ENCODE results near the gene LUM.
"Not testable (repeated sequence)": the region's sequence is repeated elsewhere in the genome, so short reads cannot be mapped to it uniquely, and the experiment has no call there.

LUM gene

DNA sequence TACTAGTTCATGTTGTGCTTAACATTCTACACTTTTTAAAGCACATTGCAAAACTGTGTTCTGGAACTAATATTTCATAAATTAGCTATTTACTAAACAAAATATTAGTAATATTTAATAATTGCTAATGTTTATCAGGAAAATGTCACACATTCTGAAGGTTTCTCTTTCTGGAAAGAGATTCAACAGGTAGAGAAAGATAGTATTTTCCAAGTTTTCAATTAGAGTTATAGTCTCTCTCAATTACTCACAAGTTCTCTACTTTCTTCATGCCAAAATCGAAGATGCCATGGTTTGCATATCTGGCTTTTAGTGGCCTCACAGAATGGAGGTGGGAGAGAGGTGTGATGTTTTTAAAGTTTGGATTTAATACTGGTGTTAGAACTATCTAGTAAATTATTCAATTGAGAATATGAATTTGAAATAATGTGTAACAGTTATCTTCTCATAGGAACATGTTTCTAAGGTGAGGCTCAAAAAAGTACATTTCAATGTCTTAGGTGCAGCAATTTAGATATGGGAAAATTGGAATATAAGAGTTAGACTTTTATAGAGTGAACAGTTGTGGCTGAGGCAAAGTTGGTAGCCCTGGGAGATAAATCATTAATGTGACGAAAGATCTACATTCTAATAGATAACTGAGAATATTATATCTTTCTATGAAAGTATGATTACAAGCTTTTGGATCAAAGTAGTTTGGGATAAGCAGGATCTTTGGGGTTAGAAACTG lies 1.5 kb downstream of the LUM start:
- DNase-seq (ENCODE audit: low read depth), result no peak

DNA sequence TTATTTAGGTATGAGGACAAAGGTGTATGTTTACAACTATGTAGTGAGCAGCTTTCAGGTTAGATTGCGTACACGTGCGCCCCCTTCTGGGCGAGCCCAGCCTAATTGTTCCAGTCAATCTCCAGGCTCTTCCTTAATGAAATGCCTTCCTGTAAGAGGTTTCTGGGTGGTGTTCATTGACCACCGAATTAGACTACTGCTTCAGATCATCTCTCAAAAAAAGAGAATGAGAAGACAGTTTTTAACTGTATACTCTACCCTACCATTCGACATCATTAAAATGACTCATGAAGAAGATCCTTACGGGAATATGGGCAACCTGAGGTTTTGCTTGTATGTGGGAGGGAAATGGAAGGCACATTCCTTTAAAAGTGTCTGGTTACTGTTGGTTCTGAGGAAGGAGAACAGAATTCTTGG lies 2.1 kb downstream of the LUM start:
- peak; percentile 38 for DNase-seq (ENCODE audit: low read depth)

DNA sequence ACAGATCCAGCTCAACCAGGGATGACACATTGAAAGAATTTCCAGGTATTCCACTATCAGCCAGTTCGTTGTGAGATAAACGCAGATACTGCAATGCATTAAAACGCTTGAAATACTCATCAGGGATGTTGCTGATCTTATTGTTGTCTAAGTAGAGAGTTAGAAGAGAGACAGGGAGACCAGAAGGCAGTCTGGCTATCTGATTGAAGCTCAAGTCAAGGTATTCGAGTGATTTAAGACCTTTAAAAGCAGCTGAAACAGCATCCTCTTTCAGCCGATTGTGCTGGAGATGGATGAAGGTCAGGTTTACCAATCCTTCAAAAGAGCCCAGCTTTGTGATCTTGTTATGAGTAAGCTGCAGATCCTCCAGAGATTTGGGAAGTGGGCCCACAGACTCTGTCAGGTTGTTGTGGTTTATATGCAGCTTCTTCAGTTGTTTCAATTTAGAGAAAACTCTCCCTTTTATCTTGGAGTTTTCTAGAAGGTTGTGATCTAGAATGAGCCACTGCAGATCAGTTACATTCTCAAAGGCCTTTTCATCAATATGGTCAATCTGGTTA lies 3.0 kb downstream of the LUM start:
- DNase-seq (ENCODE audit: low read depth), result no peak

DNA sequence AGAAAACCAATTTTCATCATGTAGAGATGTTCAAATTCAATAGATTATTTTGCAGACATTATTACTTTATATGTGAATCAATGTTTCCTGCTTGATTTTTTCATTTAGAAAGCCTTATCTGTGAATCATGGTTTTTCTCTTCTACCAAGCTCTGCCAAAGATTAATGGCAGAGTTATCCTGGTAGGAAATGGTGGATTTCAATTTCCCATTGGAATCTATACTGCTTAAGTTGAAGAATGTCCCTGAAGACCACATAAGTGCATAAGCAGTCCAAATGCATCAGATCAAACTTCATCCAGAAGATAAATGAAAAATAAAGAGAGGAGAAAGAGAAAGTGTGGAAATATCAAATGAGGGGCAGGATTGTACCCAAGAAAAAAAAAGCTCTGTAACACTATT lies 5.0 kb downstream of the LUM start:
- no peak for DNase-seq (ENCODE audit: low read depth)

DNA sequence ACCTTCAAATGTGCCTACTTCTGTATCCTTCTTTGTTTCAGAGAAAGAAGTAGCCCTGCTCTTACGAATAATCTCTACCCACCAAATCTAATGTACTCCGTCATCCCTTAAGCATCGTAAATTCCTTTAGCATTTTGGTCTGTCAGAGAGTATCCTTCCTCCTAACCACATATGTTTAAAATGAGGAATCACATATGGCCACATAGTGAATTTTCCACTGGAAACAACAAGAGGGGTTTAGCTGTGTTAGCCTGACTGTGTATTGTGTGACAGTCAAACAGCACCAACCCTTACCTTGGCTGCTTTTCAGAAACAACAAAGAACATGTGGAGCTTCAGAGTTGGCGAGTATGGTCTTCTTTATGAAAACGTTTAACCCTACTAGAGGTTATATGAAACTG lies 5.5 kb downstream of the LUM start:
- no peak for DNase-seq (ENCODE audit: low read depth)

DNA sequence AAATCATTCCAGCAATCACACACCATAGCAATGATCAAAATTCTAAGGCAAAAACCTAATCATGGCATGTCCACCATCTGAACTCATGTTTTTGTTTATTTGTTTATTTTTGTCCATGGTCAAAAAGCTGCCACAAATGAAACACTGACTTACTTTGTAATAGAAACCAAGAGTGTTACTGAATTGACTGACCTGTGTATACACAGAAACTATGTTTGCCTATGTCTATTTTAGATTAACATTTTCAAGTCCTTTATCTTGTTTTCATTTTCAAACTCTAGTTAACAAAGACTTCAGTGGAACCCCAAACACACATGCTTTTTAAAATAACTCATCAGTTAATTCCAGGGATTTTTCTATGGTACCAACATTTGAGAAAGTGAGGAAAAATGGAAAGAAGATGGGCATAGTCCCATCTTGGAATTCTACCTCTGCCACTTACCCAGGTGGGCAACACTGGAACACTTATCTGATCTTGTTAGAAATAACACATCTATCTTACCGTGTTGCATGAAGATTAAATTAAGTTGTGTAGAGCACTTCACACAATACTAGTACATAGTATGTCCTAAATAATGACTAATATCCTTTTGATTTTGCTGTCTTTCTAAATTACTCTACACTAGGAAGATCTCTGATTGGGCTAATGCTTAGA lies 6.4 kb downstream of the LUM start:
- DNase-seq (ENCODE audit: low read depth), result no peak

DNA sequence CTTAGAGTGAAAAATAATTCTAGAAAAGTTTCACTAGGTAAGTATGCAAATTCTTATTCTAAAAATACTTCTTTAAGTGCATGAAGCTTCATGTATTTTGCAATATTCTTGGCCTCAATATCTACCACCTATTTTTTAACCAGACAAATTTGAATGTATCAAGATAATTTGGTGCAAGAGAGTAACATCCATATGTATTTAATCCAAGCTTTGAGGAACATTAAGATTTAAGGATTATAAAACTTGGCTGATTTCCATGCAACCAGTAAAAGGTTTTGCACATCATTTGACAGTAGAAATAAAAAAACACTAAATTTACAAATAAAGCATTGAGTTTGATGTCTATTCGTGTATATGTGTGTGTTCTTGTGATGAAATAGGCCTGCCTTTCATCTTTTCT lies 7.7 kb downstream of the LUM start:
- no peak for DNase-seq (ENCODE audit: low read depth)

DNA sequence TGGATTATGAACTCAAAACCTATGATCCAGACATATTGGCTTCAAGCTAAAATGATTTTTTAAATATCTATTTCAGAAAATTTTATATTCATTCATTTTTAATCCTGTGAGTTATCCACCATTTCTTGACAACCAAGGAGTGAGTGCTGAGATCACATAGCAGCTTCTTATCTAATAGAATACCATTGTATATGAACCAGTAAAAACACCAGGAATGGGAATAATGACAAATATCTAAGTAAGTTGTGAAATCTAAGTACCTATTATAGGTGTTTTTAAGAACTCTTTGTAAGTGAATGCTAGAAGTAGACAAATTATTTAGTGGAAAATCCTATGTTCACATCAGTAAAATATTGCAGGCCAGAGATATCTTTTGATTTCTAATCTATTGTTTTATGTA lies 8.2 kb downstream of the LUM start:
- DNase-seq (ENCODE audit: low read depth), result no peak

DNA sequence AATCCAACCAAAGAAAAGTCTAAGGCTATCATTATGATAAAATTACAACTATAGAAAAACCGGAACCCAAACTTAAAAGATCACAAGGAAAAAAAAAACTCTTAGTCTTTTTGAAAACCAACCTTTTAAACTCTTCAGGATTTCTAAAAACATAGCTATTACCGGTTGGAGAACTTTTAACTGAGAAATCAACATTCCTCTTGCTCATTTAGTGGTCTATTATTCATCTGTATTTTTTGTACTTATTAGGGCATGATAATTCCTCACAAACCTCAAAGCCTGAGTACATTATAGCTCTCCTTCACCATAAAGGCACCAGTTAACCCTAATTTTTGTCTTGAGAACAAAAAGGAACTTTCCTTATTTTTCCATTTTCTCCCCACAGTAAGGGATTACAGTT lies 10.4 kb downstream of the LUM start:
- no peak for DNase-seq (ENCODE audit: low read depth)

DNA sequence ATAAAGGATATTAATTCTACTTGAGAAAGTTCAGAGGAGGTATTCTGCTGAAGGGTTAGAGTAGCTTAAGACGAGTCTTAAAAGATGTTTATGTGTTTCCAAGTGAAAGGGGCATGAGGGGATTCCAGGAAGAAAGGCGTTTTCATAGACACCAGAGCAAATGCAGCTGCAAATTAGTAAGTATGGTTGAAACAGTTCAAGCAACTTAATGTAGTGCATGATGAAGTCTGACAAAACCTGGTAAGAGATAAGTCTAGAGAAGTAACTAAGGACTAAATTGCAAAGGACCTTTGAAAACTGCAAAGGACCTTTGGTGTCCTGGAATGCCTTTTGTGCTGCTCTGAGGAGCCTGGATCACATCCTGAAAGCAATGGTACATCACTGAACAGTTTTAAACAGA lies 11.5 kb downstream of the LUM start:
- DNase-seq (ENCODE audit: low read depth), result no peak

DNA sequence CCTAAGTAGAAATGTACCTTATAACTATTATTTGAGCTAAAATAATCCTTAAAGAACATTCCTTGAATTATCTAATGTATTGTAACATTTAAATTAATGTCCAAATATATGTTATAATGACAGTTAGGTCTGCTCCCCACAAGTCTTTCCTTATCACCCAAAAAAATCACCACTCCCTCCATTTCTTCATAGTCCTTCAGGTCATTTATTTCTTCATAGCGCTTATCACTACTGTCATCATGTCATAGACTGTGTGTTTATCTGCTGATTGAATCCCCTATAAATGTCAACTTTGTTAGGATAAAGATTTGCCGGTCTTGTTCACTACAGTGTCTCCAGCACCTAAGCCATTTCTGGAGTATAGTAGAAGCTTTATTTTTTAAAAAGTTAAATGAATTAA lies 12.0 kb downstream of the LUM start:
- DNase-seq (ENCODE audit: low read depth), result no peak

DNA sequence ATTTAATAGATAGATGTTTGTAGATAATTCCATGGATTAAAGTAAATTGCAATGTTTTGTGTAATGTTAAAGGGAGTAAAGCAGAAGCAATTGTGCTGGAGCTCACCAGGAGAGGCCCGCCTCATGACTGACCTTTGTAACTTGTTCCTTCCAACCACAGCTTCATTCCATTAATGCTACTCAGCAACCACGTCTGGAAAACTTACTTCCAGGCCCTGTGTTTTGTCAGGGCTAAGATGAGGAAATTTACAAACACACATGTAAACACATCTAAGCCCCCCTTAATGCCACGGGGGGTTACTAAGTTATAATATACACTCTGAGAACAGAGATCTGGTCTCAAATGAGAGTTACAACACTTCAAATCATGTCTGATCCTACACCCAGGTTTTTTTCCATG lies 12.4 kb downstream of the LUM start:
- DNase-seq (ENCODE audit: low read depth), result no peak

DNA sequence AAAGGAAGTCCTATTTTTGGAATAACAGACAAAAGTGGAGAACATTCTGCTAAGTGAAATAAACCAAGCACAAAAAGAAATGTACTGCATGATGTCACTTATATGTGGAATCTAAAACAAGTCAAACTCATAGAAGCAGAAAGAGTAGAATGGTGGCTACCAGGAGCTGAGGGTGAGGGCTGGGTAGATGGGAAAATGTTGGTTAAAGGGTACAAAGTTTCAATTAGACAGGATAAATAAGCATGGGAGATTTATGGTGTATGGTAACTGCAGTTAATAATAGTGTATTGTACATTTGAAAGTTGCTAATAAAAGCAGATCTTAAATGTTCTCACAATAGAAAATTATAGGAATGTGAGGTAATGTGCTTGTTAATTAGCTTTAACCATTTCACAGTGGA lies 12.8 kb downstream of the LUM start:
- no peak for DNase-seq (ENCODE audit: low read depth)

DNA sequence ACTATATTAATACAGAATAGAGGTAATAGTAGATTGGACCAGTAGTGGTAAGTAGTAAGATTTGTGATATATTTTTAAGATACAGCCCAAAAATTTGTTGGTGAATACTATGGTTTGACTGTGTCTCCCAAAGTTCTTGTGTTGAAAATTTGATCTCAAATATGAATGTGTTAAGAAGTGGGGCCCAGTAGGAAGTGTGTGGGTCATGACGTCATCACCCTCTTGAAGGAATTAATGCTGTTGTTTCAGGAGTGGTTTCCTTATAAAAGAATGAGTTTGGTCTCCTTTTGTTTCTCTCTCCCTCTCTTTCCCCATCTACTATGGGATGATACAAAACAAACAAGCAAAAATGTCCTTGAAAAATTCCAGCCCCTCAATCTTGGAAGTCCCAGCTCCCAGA lies 16.3 kb downstream of the LUM start:
- DNase-seq (ENCODE audit: low read depth), result no peak

DNA sequence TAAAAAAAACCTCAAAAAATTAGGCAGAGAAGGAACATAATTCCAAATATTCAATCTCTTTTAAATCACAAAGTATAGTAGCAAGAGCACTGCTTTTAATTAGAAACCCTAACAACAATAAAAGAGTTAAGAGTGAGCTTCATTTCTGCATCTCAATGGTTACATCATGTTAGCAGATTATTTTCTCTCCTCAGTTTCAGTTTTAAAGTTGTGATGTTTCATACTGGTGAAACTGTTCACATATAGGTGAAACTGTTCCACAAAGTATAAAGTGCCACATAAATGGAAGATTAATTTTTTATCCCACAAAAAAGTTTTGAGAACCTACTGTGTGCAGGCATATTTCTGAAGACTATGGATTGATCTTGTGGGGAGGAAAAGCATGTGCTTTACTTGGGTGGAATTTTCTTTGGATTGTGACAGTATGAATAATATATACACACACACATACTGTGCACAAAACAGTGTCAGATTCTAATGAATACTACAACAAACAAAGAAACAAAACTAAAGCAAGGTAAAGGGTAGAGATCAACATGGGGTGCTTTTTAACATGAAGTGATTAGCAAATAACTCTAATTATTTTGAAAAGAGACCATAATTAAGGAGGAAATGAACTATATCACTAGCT lies 17.1 kb downstream of the LUM start:
- no peak for DNase-seq (ENCODE audit: low read depth)

DNA sequence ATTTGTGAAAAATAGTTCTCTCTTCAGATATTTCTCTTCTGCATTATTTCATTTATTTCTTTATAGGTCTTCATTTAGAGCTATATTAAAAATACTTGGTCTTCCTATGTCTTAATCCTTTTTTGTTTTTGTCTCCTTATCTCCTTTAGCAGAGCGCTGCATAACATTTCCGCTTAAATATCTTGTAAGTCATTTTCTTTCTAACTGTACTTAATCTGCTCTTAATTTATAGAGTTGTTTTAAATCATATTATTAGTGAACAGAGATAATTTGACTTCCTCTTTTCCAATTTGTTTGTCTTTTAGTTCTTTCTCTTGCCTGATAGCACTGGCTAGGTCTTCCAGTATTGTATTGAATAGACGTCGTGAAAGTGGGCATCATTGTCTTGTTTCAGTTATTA lies 18.0 kb downstream of the LUM start:
- DNase-seq (ENCODE audit: low read depth), result no peak

DNA sequence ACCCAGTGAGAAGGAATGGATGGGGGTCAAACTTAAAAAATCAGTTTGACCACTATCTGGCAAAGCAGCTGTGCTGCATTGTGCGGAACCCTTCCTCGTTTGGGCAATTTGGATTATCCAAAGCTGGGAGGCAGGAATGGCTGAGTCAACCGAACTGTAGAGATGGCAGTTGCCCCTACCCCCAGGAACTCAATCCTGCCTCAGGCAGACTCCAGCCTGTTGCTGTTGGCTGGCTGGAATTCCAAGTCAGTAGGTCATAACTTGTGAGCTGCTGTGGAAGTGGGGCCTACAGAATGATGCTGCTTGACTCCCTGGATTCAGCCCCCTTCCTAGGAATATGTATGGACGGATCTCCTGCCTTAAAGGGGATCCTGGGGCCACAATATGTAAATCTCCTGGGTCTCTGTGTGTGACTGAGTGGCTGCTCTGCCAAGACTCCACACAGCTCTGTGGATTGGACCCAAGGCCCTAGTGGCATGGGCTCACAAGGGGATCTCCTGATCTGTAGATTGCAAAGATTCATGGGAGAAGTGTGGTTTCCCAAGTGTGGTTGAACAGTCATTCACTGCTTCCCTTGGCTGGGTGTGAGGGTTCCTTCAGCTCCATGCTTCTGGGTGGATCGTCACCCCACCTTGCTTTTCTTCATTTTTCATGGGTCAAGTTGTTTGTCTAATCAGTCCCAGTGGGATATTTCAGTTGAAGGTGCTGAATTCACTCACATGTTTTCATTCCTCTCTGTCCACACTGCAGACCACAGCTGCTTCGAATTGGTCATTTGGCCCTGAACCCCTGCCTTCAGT lies 19.2 kb downstream of the LUM start:
- DNase-seq (ENCODE audit: low read depth), result no peak

DNA sequence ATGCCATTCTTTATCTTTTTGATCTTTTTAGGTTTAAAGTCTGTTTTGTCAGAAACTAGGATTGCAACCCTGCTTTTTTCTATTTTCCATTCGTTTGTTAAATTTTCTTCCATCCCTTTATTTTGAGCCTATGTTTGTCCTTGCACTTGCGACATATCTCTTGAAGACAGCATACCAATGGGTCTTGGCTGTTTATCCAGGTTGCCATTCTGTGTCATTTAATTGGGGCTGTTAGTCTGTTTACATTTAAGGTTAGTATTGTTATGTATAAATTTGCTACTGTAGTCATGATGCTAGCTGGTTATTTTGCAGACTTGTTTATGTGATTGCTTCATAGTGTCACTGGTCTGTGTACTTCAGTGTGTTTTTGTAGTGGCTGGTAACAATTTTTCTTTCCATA lies 21.3 kb downstream of the LUM start:
- not testable (repeated sequence) for DNase-seq (ENCODE audit: low read depth)

DNA sequence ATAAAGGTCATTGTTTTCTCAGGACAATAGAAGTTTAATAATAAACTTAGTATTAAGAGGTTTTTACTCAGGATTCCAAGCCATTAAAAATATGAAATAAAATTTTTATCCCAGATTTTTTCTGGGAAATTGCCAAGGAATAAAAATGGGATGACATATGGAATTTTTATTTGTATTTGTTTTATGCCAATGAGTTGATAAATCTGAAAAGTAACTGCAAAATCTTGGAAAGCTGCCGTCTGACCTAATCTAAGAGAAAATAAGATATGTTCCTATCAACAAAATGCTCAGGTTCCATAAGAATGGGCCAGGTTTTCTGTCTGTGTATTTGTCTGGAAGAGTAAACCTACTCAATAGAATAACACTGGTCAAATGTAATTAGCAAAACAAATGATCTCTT lies 31.3 kb downstream of the LUM start:
- no peak for DNase-seq (ENCODE audit: low read depth)

DNA sequence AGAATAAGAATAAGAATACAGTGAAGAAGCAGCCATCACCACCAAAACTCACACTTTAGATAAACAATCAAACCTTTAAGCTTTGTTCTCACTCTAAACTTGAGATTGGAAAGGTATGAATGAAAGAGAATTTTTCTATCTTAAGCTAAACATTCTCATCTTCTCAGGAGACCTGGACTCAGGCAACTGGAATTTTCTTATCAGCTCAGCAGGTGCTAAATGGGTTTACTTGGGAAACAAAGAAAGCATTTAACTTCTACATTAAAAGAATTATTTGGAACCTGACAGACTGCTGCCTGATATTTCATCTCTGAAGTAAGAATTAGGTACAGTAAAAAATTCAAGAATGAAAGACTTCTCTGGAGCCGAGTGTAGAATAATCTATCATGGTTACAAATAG lies 32.8 kb downstream of the LUM start:
- DNase-seq (ENCODE audit: low read depth), result no peak

DNA sequence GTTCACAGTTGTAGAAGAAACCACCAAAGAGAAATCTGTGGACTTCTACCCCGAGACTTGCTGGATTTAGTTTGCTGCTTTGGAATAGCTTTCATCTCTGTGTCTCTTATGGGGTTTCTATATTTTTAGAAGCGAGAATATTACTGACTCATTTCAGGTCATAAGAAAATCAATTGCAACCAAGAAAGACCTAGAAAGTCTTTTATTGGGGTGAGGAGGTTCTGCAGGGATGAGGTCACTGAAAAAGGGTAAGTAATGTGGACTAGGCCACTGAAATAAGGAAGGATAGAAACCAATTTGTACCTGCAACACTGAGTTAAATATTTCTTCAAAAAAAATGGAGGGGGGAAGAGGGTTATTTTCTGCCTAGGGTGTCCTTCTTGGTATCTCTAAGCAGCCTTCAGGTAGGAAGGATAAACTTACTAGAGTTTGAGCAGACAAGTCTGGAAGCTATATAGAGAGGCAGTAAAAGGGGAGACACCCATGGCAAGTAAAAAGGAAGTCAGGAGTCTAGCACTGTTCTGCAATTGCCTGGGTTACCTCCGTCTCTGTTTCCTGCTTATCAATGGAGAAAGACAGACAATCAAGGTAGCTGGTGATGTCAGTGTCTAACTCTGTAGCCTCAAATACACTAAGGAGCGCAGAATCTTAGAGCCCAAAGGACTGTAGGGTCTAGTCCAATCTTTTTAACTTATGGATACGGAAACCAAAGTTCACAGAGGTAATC lies 33.9 kb downstream of the LUM start:
- no peak for DNase-seq (ENCODE audit: low read depth)

DNA sequence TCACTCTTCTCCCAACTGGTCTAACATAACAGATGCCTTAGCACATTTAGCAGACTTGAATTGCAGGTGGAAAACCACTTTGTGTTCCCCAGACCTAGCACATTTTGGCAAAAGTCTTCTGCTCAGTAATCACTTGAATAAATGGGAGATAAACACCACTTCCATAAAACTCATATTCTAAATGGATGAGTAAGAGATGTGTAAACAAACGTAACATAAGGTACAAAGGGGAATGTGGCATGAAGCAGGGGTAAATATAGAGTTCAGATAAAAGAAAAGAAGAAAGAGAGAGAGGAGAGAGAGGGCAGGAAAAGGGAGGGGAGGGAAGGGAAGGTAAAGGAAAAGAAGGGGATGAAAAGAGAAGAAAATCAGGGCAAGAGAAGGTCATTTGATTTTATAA lies 36.4 kb downstream of the LUM start:
- no peak for DNase-seq (ENCODE audit: low read depth)
